ENCODE data around the gene HAO2. TPM values are rescaled to one million over a fixed set of nuclear protein-coding genes. Genes with fewer than 3 reads are reported as not detected.
"Not testable (repeated sequence)": the region's sequence is repeated elsewhere in the genome, so short reads cannot be mapped to it uniquely, and the experiment has no call there.

Gene HAO2
- total RNA-seq, 2 experiments from 2014 or later, result not detected

DNA sequence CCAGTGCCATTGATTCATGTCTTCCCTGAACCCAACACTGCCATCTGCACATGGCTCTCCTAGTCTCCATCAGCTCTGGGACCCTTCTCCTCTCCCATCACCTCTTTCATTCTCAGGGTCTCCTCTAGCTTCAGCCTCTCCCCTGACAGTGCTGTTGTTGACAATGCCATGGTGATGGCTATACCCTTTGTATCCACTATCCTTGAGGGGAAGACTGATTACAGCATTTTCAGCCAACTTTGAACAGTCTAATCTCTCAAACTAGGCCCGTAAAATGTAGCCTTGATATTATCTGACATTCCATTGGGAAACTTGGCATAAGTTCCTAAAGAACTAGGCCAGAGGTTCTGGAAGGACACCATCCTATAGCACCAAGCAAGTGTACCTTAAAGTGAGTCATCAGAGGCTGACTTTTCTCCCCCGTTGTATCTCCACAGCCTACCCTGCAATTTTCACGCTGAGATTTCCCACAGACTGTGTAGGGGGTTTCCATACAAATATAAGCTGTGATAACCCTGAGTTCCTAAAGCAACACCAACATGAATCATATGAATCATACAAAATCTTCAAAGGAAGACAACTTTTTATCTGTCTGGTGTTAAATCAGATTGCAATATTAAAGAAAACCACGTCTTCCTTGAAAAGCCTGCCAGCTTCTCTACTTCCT, 5.8 kb downstream of the HAO2 start:
- TF ChIP-seq, protein P1, sequence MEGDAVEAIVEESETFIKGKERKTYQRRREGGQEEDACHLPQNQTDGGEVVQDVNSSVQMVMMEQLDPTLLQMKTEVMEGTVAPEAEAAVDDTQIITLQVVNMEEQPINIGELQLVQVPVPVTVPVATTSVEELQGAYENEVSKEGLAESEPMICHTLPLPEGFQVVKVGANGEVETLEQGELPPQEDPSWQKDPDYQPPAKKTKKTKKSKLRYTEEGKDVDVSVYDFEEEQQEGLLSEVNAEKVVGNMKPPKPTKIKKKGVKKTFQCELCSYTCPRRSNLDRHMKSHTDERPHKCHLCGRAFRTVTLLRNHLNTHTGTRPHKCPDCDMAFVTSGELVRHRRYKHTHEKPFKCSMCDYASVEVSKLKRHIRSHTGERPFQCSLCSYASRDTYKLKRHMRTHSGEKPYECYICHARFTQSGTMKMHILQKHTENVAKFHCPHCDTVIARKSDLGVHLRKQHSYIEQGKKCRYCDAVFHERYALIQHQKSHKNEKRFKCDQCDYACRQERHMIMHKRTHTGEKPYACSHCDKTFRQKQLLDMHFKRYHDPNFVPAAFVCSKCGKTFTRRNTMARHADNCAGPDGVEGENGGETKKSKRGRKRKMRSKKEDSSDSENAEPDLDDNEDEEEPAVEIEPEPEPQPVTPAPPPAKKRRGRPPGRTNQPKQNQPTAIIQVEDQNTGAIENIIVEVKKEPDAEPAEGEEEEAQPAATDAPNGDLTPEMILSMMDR (IDR thresholded peaks at IDR 0.05), result no peak
- no peaks in the 10 kb centered on the region for H3K36me3 Mint-ChIP-seq (ENCODE audit: low read depth)

DNA sequence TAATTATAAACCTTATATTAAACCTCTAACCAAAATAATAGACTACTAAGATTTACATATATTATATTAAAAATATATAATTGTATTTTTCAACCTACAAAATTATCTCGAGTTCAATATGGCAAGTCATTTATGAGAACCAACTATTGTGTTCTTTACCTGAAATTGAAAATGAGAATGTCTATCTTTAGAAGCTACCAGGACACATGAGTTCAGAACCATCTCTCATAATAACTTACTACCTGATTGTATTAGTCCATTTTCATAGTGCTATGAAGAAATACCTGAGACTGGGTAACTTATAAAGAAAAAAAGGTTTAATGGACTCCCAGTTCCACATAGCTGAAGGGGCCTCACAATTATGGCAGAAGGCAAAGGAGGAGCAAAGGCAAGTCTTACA, 6.8 kb downstream of the HAO2 start:
- intact Hi-C loops (cut with DNase I, micrococcal nuclease), result no loop called here
- Mint-ChIP-seq H3K4me3 (no peak overlapping the region), H3K36me3 (ENCODE audit: low read depth) (no peaks in the 10 kb centered on the region), H3K27ac (no peak overlapping the region), H3K9me3 (peaks cover 2% of the 10 kb centered on the region), H3K4me1 (ENCODE audit: low read depth) (peaks cover 10% of the 10 kb centered on the region), H3K27me3 (peaks cover 14% of the 10 kb centered on the region)
- Histone ChIP-seq H3K4me1 (ENCODE audit: insufficient read depth, low read length) (no peaks in the 10 kb centered on the region), H3K9me3 (ENCODE audit: control insufficient read depth in 1 of 2, insufficient read depth in 1 of 2, low read length in 2 of 2) (no peaks in the 10 kb centered on the region), H3K4me3 (ENCODE audit: low read length) (no peak overlapping the region), H3K36me3 (ENCODE audit: insufficient read depth, low read length) (no peaks in the 10 kb centered on the region), H3K27ac (ENCODE audit: low read depth in 1 of 2, low read length in 2 of 2) (no peak overlapping the region), H3K27me3 (ENCODE audit: control insufficient read depth in 1 of 2, insufficient read depth in 2 of 2, low read length in 2 of 2) (peaks cover 0 to 9% of the 10 kb centered on the region in 2 experiments)
- ChIA-PET CTCF (no interaction called here), POLR2A (no interaction called here)
- ATAC-seq (ENCODE audit: poor library complexity), result no peak
- DNase-seq, result no peak
- TF ChIP-seq, protein P1 (IDR thresholded peaks at IDR 0.05), result no peak

More for the DNA sequence above, 5.8 kb downstream of the HAO2 start:
- CTCF ChIA-PET, result no interaction called here
- ATAC-seq (ENCODE audit: poor library complexity), result no peak
- no peak overlapping the region for H3K27ac Mint-ChIP-seq
- H3K9me3 Mint-ChIP-seq, result peaks cover 2% of the 10 kb centered on the region
- peaks cover 16% of the 10 kb centered on the region for H3K27me3 Mint-ChIP-seq
- Histone ChIP-seq H3K27me3 (ENCODE audit: control insufficient read depth in 1 of 2, insufficient read depth in 2 of 2, low read length in 2 of 2) (peaks cover 0 to 4% of the 10 kb centered on the region in 2 experiments), H3K9me3 (ENCODE audit: control insufficient read depth in 1 of 2, insufficient read depth in 1 of 2, low read length in 2 of 2) (no peaks in the 10 kb centered on the region), H3K36me3 (ENCODE audit: insufficient read depth, low read length) (no peaks in the 10 kb centered on the region), H3K4me3 (ENCODE audit: low read length) (no peak overlapping the region), H3K27ac (ENCODE audit: low read depth in 1 of 2, low read length in 2 of 2) (no peak overlapping the region), H3K4me1 (ENCODE audit: insufficient read depth, low read length) (no peaks in the 10 kb centered on the region)
- no peak overlapping the region for H3K4me3 Mint-ChIP-seq
- intact Hi-C loops (cut with DNase I, micrococcal nuclease), result no loop called here
- H3K4me1 Mint-ChIP-seq (ENCODE audit: low read depth), result peaks cover 10% of the 10 kb centered on the region
- POLR2A ChIA-PET, result no interaction called here
- no peak for DNase-seq

DNA sequence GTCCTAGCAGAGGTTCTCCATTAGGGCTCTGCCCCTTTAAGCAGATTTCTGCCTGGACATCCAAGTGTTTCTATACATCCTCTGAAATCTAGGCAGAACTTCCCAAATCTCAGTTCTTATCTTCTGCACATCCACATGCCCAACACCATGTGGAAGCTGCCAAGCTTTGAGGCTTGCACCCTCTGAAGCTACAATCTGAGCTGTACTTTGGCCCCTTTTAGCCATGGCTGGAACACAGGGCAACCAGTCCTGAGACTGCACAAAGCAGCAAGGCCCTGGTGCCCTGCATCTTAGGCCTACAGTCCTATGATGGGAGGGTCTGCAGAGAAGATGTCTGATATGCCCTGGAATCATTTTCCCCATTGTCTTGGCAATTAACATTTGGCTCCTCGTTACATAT, 8.0 kb downstream of the HAO2 start:
- Mint-ChIP-seq H3K9me3 (peaks cover 2% of the 10 kb centered on the region), H3K27me3 (peaks cover 14% of the 10 kb centered on the region), H3K4me3 (no peak overlapping the region), H3K27ac (no peak overlapping the region), H3K36me3 (ENCODE audit: low read depth) (no peaks in the 10 kb centered on the region), H3K4me1 (ENCODE audit: low read depth) (peaks cover 10% of the 10 kb centered on the region)
- CTCF ChIA-PET, result no interaction called here
- Histone ChIP-seq H3K36me3 (ENCODE audit: insufficient read depth, low read length) (no peaks in the 10 kb centered on the region), H3K4me1 (ENCODE audit: insufficient read depth, low read length) (no peaks in the 10 kb centered on the region), H3K27me3 (ENCODE audit: control insufficient read depth in 1 of 2, insufficient read depth in 2 of 2, low read length in 2 of 2) (peaks cover 0 to 7% of the 10 kb centered on the region in 2 experiments), H3K4me3 (ENCODE audit: low read length) (no peak overlapping the region), H3K27ac (ENCODE audit: low read depth in 1 of 2, low read length in 2 of 2) (no peak overlapping the region), H3K9me3 (ENCODE audit: control insufficient read depth in 1 of 2, insufficient read depth in 1 of 2, low read length in 2 of 2) (no peaks in the 10 kb centered on the region)
- POLR2A ChIA-PET, result no interaction called here
- TF ChIP-seq, protein P1 (IDR thresholded peaks at IDR 0.05), result no peak
- intact Hi-C loops (cut with DNase I, micrococcal nuclease), result no loop called here
- DNase-seq (no peak), ATAC-seq (ENCODE audit: poor library complexity) (no peak)

DNA sequence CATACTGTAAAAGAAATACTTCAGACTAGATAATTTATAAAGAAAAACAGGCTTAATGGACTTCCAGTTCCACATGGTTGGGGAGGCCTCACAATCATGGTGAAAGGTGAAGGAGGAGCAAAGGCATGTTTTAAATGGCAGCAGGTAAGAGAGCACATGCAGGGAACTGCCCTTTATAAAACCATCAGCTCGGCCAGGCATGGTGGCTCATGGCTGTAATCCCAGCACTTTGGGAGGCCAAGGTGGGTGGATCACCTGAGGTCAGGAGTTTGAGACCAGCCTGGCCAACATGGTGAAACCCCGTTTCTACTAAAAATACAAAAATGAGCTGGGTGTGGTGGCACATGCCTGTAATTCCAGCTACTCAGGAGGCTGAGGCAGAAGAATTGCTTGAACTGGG, 9.0 kb downstream of the HAO2 start:
- ATAC-seq (ENCODE audit: poor library complexity); POLR2A ChIA-PET: not testable (repeated sequence)

More for the DNA sequence above, 9.0 kb downstream of the HAO2 start:
- H3K4me1 ChIP-seq (ENCODE audit: insufficient read depth, low read length); H3K27ac ChIP-seq (ENCODE audit: low read depth in 1 of 2, low read length in 2 of 2); DNase-seq; CTCF ChIA-PET; H3K9me3 Mint-ChIP-seq; H3K36me3 ChIP-seq (ENCODE audit: insufficient read depth, low read length); intact Hi-C loops (cut with DNase I, micrococcal nuclease); H3K27ac Mint-ChIP-seq; H3K36me3 Mint-ChIP-seq (ENCODE audit: low read depth); H3K27me3 ChIP-seq (ENCODE audit: control insufficient read depth in 1 of 2, insufficient read depth in 2 of 2, low read length in 2 of 2); H3K9me3 ChIP-seq (ENCODE audit: control insufficient read depth in 1 of 2, insufficient read depth in 1 of 2, low read length in 2 of 2); H3K4me3 Mint-ChIP-seq; H3K4me3 ChIP-seq (ENCODE audit: low read length); H3K4me1 Mint-ChIP-seq (ENCODE audit: low read depth): not testable (repeated sequence)
- peaks cover 11% of the 10 kb centered on the region for H3K27me3 Mint-ChIP-seq
